AG04449 (cell line): ENCODE results near the gene KRTAP22-1.

Experiments used
- CTCF ChIA-PET: fragments of 350-600 bp; formaldehyde crosslinking; extraction: SDS; loops from one replicate; lab custom pipeline; 2021; ENCODE audit warnings: antibody characterized with exemption; lab: Yijun Ruan, JAX
- POLR2A ChIA-PET: fragments of 400-600, 350-600 bp; formaldehyde crosslinking; extraction: SDS; loops from one replicate; lab custom pipeline; 2020; ENCODE audit warnings: antibody characterized with exemption, inconsistent platforms; lab: Yijun Ruan, JAX
- DNase-seq: peaks from one replicate; pipeline ENCODE4 v3.0.0-alpha.2; 2010; ENCODE audit warnings: low read depth, low spot score
- H3K4me3 ChIP-seq: 2 replicates; pipeline ENCODE4 v1.5.1; 2011; ENCODE audit warnings: low read depth, mild to moderate bottlenecking, control low read depth, low read length
- TF ChIP-seq, protein P1 (sequence below): IDR thresholded peaks from one replicate; pipeline ENCODE4 v1.5.1; 2011; ENCODE audit warnings: mild to moderate bottlenecking, moderate library complexity, low read length, control low read depth, inconsistent platforms; ENCODE audit not compliant: insufficient read depth; ENCODE audit errors: missing control alignments

The KRTAP22-1 gene

DNA sequence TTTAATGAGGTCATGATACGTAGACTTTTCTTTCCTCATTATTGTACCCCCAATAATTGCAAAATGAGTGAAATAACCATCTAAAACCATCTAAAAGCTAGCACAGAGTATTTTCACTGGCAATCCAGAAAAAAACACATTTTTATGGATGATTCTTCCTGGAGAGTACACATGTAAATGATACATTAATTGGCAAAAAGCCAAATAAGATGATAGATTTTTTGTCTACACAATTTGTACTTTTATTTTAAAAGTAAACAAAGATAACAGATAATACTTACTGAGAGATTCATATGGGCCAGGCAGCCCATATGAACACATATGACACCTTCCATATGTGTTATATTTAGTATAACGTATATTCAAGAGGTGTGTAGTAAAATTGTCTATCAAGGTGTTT lies 37.3 kb upstream of the KRTAP22-1 start:
- DNase-seq: no peak
- ChIA-PET POLR2A (no interaction called here), CTCF (no interaction called here)
- H3K4me3 ChIP-seq: no peak overlapping the region
- TF ChIP-seq, protein P1, sequence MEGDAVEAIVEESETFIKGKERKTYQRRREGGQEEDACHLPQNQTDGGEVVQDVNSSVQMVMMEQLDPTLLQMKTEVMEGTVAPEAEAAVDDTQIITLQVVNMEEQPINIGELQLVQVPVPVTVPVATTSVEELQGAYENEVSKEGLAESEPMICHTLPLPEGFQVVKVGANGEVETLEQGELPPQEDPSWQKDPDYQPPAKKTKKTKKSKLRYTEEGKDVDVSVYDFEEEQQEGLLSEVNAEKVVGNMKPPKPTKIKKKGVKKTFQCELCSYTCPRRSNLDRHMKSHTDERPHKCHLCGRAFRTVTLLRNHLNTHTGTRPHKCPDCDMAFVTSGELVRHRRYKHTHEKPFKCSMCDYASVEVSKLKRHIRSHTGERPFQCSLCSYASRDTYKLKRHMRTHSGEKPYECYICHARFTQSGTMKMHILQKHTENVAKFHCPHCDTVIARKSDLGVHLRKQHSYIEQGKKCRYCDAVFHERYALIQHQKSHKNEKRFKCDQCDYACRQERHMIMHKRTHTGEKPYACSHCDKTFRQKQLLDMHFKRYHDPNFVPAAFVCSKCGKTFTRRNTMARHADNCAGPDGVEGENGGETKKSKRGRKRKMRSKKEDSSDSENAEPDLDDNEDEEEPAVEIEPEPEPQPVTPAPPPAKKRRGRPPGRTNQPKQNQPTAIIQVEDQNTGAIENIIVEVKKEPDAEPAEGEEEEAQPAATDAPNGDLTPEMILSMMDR: no peak

DNA sequence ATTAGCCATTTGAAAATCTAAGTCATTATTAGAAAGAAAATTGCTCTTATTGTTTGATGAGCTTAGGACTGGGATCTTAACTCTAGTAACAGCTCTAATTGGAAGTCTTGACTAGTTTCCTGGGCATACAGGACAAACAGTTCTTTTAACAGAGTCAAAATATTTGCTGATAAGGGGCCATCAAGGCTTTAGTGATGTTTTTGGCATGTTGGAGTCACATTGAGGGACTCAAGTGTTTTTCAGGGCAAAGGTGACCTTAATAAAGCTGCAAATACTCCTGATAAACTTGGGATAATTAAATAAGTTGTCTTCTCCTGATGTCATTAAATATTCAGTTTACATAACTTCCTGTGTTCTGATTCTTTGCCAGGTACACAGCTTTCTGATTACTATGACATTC lies 33.3 kb upstream of the KRTAP22-1 start:
- no peak for DNase-seq
- no peak overlapping the region for H3K4me3 ChIP-seq
- TF ChIP-seq, protein P1: no peak
- ChIA-PET CTCF (no interaction called here), POLR2A (no interaction called here)

DNA sequence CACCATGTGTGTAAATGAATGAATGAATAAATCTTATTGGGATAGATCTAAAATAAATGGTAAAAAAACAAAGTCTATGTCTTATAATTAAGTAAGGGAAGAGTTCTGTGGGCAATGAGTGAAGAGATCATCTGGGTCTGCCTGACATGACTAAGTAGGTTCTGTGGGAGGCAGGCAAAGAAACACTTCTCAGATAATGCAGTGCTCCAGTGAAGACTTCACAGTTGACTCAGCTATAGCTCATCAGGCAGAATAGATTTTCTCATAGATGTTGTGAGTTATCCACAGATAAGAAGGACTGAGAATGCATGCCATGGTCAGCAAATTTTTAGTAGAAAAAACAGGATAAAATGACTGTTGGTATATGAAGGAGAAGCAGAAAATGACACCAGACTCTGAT lies 23.1 kb upstream of the KRTAP22-1 start:
- CTCF ChIA-PET: no interaction called here
- DNase-seq: no peak
- TF ChIP-seq, protein P1: no peak
- POLR2A ChIA-PET: no interaction called here
- H3K4me3 ChIP-seq: no peak overlapping the region

DNA sequence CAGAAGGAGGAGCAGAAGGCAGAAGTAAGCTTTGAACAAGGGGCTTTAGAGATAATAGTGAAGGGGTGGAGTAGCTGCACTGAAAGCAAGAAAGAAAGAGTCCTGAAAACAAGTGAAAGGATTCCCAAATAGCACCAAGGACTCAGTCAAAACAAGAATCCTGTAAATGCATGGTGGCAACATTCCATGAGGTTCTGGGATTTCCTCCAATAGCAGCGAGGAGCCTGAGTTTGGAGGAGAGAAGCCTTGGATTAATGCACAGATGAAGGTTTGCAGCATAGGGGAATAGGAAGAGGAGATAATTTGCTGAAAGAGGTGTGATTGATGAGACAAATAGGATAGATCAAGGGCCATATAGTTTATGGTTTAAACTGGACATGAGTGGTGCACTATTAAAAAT lies 21.5 kb upstream of the KRTAP22-1 start:
- POLR2A ChIA-PET: no interaction called here
- H3K4me3 ChIP-seq: no peak overlapping the region
- TF ChIP-seq, protein P1: no peak
- CTCF ChIA-PET: no interaction called here
- no peak for DNase-seq

DNA sequence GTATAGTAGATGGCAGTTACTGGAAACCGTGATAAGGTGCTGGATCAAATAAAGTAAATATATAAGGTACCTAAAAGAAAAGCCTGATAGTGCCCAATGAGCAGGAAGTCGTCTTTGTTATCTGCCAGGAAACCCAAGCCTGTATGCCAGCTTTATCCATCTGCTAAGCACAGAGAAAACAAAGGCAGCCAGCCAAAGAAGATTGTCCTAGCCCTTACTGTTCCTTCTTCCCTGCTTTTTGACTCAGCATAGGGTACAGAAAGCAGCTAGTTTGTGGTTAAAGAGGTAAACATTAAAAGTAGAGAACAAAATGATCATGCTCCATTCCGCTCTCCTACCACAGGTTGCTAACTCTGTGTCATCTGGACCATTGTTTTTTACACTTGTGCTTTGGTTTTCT lies 20.8 kb upstream of the KRTAP22-1 start:
- H3K4me3 ChIP-seq: no peak overlapping the region
- TF ChIP-seq, protein P1: no peak
- DNase-seq: no peak
- POLR2A ChIA-PET: no interaction called here
- CTCF ChIA-PET: no interaction called here

DNA sequence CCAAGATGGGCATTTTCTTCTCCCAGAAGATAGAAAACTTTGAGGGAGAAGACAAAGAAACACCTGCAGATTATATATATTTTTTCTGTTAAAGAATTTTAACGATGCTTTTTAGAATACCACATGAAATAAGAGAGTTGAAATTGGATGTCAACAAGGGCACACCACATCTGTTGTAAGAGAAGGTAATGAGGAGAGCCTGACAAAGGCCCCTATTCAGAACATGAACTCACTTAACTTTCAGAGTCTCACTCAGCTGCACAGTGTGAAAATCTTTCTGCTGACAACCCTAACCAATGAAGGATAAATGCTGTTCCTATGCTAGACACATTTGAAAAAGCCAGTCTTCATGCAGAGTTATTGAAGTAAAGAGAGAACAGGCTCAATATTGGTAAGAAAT lies 18.0 kb upstream of the KRTAP22-1 start:
- POLR2A ChIA-PET: no interaction called here
- H3K4me3 ChIP-seq: no peak overlapping the region
- TF ChIP-seq, protein P1: no peak
- DNase-seq: no peak
- CTCF ChIA-PET: no interaction called here

DNA sequence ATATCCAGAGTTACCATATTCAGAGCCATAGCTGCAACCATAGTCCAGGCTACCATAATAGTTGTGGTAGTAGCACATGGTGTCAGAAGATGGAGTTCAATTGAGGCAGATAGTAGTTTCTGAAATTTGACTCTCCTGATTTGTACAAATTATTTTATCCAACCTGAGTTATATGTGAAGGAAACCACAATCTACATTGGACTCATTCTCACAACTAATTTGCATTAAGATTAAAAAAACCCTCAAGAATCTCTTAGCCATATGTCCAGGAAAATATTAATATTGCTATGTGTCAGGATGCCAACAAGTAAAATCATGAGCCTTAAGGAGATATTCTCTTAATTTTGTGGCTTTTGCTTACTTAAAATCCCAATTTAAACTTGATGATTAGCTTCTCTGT lies 10.6 kb upstream of the KRTAP22-1 start, which contains the start of gene KRTAP22-2:
Gene KRTAP22-2 (minus strand): TSS at position 101 of the 400 bp plus-strand sequence.
- ChIA-PET CTCF (no interaction called here), POLR2A (no interaction called here)
- no peak within 1 kb of the TSS for H3K4me3 ChIP-seq
- DNase-seq: no peak
- TF ChIP-seq, protein P1: no peak
